HCT116 (cell line): ENCODE measurements around the gene ATL2. TPM values are rescaled to one million over a fixed set of nuclear protein-coding genes. Genes with fewer than 3 reads are reported as not detected.

Experiments used
- ATAC-seq: fragments of 200-7000 bp; cut with Tn5 transposase; 2 replicates; pipeline ENCODE4 v1.9.1; 2020; ENCODE audit warnings: mild to moderate bottlenecking, moderate library complexity
- BruUV-seq: library from RNA; stranded (reverse); fragments of 400-500 nt; replicated peaks from 2 replicates; lab custom pipeline; 2021; lab: Mats Ljungman, UMichigan
- CTCF ChIA-PET: fragments of 300-600 bp; sonication (Branson Sonifier 250); formaldehyde crosslinking; loops from one replicate; lab custom pipeline; 2021; ENCODE audit warnings: antibody characterized with exemption; lab: Charles Lee
- POLR2A ChIA-PET: fragments of 300-600, 350-600 bp; sonication (Branson Sonifier 250); formaldehyde crosslinking; loops from one replicate; lab custom pipeline; 2021; ENCODE audit warnings: antibody characterized with exemption; lab: Charles Lee
- RAD21 ChIA-PET, 2 experiments: fragments of 300-600 bp; sonication (Branson Sonifier 250); formaldehyde crosslinking; loops; one replicate each; lab custom pipeline; 2023; ENCODE audit warnings: low total read pairs in 2 of 2; ENCODE audit not compliant: uncharacterized antibody in 2 of 2, unreplicated experiment in 2 of 2, low non-redundant PET in 1 of 2; lab: Charles Lee
- DNase-seq: peaks from one replicate; pipeline ENCODE4 v3.0.0-alpha.2; 2010; ENCODE audit warnings: low read depth, low spot score
- H2AFZ ChIP-seq: fragments of 200-600 bp; shearing (Covaris generic), sonication (generic); 2 replicates; pipeline ENCODE4 v1.6.1; 2017; ENCODE audit warnings: low read depth, mixed run types, mixed read lengths, antibody characterized with exemption, low read length; ENCODE audit not compliant: poor library complexity, severe bottlenecking
- H3K27ac ChIP-seq: 2 replicates; pipeline ENCODE4 v1.5.1; 2012; ENCODE audit warnings: low read depth, low read length
- H3K27me3 ChIP-seq: fragments of 200-600 bp; sonication (generic); 2 replicates; pipeline ENCODE4 v1.6.1; 2016; ENCODE audit warnings: mixed run types, low read length, mixed read lengths; ENCODE audit not compliant: insufficient read depth
- H3K36me3 ChIP-seq, 2 experiments: fragments of 200-500 bp in 1 of 2; fragments of 200-600 bp in 1 of 2; sonication (Bioruptor generic) in 1 of 2; sonication (generic) in 1 of 2; 2 replicates each; pipeline versions ENCODE4 v1.5.1 to v1.6.1; 2014 to 2016; ENCODE audit warnings: low read length in 2 of 2, inconsistent platforms in 1 of 2, mixed read lengths in 1 of 2, mixed run types in 1 of 2; ENCODE audit not compliant: insufficient read depth in 2 of 2, control insufficient read depth in 1 of 2
- H3K4me1 ChIP-seq, 2 experiments: fragments of 200-600 bp in 1 of 2; sonication (generic) in 1 of 2; 2 replicates each; pipeline versions ENCODE4 v1.5.1 to v1.6.1; 2012 to 2017; ENCODE audit warnings: low read length in 2 of 2, inconsistent platforms in 1 of 2, mild to moderate bottlenecking in 1 of 2, mixed read lengths in 1 of 2, mixed run types in 1 of 2, moderate library complexity in 1 of 2; ENCODE audit not compliant: insufficient read depth in 2 of 2, control insufficient read depth in 1 of 2
- H3K4me2 ChIP-seq: fragments of 200-600 bp; sonication (generic); 2 replicates; pipeline ENCODE4 v1.6.1; 2017; ENCODE audit warnings: mixed run types, low read length, mixed read lengths
- H3K4me3 ChIP-seq, 2 experiments: fragments of 200-600 bp in 1 of 2; sonication (generic) in 1 of 2; replicated peaks in 1 of 2; 2 replicates each; pipeline ENCODE4 v1.5.1; 2011 to 2016; ENCODE audit warnings: low read length in 2 of 2, control low read depth in 1 of 2, low read depth in 1 of 2, mild to moderate bottlenecking in 1 of 2, mixed read lengths in 1 of 2, mixed run types in 1 of 2
- H3K79me2 ChIP-seq: fragments of 200-600 bp; sonication (generic); 2 replicates; pipeline ENCODE4 v1.6.1; 2017; ENCODE audit warnings: mild to moderate bottlenecking, mixed run types, low read length, moderate library complexity, mixed read lengths; ENCODE audit not compliant: insufficient read depth
- H3K9ac ChIP-seq: fragments of 200-600 bp; sonication (generic); 2 replicates; pipeline ENCODE4 v1.6.1; 2016; ENCODE audit warnings: low read length, mixed read lengths
- H3K9me2 ChIP-seq: fragments of 200-600 bp; sonication (generic), shearing (Covaris generic); 2 replicates; pipeline ENCODE4 v1.6.1; 2017; ENCODE audit warnings: mixed run types, mild to moderate bottlenecking, moderate library complexity; ENCODE audit not compliant: insufficient read depth
- H3K9me3 ChIP-seq, 2 experiments: fragments of 200-500 bp in 1 of 2; fragments of 200-600 bp in 1 of 2; sonication (Bioruptor generic) in 1 of 2; sonication (generic) in 1 of 2; 2 replicates each; pipeline ENCODE4 v1.6.1; 2014 to 2017; ENCODE audit warnings: low read length in 2 of 2, mixed read lengths in 2 of 2, inconsistent platforms in 1 of 2, low read depth in 1 of 2, mild to moderate bottlenecking in 1 of 2, mixed run types in 1 of 2, moderate library complexity in 1 of 2; ENCODE audit not compliant: control insufficient read depth in 1 of 2, insufficient read depth in 1 of 2
- H4K20me1 ChIP-seq: fragments of 200-600 bp; sonication (generic), shearing (Covaris generic); 2 replicates; pipeline ENCODE4 v1.6.1; 2017; ENCODE audit warnings: mixed run types, mild to moderate bottlenecking, moderate library complexity; ENCODE audit not compliant: insufficient read depth
- CEBPB ChIP-seq: IDR thresholded peaks from 2 replicates; pipeline ENCODE4 v1.6.1; 2012; ENCODE audit warnings: low read depth
- EGR1 ChIP-seq: IDR thresholded peaks from 2 replicates; pipeline ENCODE4 v1.6.1; 2012; ENCODE audit warnings: low read depth
- EZH2phosphoT487 ChIP-seq: fragments of 200-600 bp; IDR thresholded peaks from 2 replicates; pipeline ENCODE4 v1.6.1; 2018; ENCODE audit warnings: antibody characterized with exemption, borderline replicate concordance
- FOSL1 ChIP-seq: IDR thresholded peaks from 2 replicates; pipeline ENCODE4 v1.6.1; 2012; ENCODE audit warnings: low read depth
- RAD21 ChIP-seq: IDR thresholded peaks from 2 replicates; pipeline ENCODE4 v1.6.1; 2012; ENCODE audit warnings: low read depth, mild to moderate bottlenecking
- SIN3A ChIP-seq: IDR thresholded peaks from 2 replicates; pipeline ENCODE4 v1.6.1; 2012; ENCODE audit warnings: low read depth
- SRF ChIP-seq: IDR thresholded peaks from 2 replicates; pipeline ENCODE4 v1.6.1; 2012; ENCODE audit warnings: low read depth
- YY1 ChIP-seq: IDR thresholded peaks from 2 replicates; pipeline ENCODE4 v1.6.1; 2011; ENCODE audit warnings: low read length, low read depth, moderate library complexity, mild to moderate bottlenecking; ENCODE audit not compliant: insufficient replicate concordance; ENCODE audit errors: extremely low read depth
- ZBTB33 ChIP-seq: IDR thresholded peaks from 2 replicates; pipeline ENCODE4 v1.6.1; 2011; ENCODE audit warnings: mild to moderate bottlenecking, low read length, moderate library complexity; ENCODE audit not compliant: insufficient replicate concordance; ENCODE audit errors: extremely low read depth
- ZNF274 ChIP-seq: fragments of 200-500 bp; sonication (Bioruptor generic); IDR thresholded peaks from 2 replicates; pipeline ENCODE4 v1.6.1; 2014; ENCODE audit warnings: mild to moderate bottlenecking, low read depth, low read length, inconsistent platforms
- intact Hi-C: fragments of 100-400 bp; cut with micrococcal nuclease; formaldehyde crosslinking; loops from 2 replicates; pipeline ENCODE4 v1.10.0; 2022
- total RNA-seq: library from RNA; stranded (reverse); gene quantifications from one replicate; pipeline ENCODE4 v1.2.1, GENCODE V29; 2021; ENCODE audit not compliant: unreplicated experiment

ATL2 gene
- total RNA-seq, 1 experiment from 2014 or later: 80.7 TPM

GRCh38 chr2:38271697-38272096, 105.4 kb downstream of the ATL2 start:
- no peak overlapping the region for H3K4me2 ChIP-seq
- POLR2A ChIA-PET: no interaction called here
- intact Hi-C loops: loop anchor here (5.0 kb wide), 1 partner anchor 109 kb away; no protein-coding TSS in a partner anchor
- RAD21 ChIA-PET: interaction anchor here in 1 of 2 experiments (0.6 kb wide), 1 partner anchor 279 kb away, joined by 3 read pairs; no protein-coding TSS in a partner anchor
- no peaks in the 10 kb centered on the region for H3K27me3 ChIP-seq
- TF ChIP-seq SIN3A (no peak), ZNF274 (no peak), EGR1 (no peak), ZBTB33 (no peak), YY1 (no peak), CEBPB (no peak), EZH2phosphoT487 (no peak), FOSL1 (no peak), RAD21 (no peak), SRF (no peak)
- CTCF ChIA-PET: interaction anchor here (1.2 kb wide), 1 partner anchor 290 kb away, joined by 4 read pairs; no protein-coding TSS in a partner anchor
- no peaks in the 10 kb centered on the region for H4K20me1 ChIP-seq
- H2AFZ ChIP-seq: no peak overlapping the region
- no peak overlapping the region for H3K27ac ChIP-seq
- H3K79me2 ChIP-seq: no peaks in the 10 kb centered on the region
- no peaks in the 10 kb centered on the region for H3K36me3 ChIP-seq
- no peak overlapping the region for H3K4me3 ChIP-seq
- no peak overlapping the region for H3K9ac ChIP-seq
- ATAC-seq: no peak
- BruUV-seq: no TSS peak
- H3K9me2 ChIP-seq: no peaks in the 10 kb centered on the region
- no peak for DNase-seq
- H3K9me3 ChIP-seq: no peaks in the 10 kb centered on the region
- no peaks in the 10 kb centered on the region for H3K4me1 ChIP-seq
